ENCODE results near the gene HOXA3. TPM values are rescaled to one million over a fixed set of nuclear protein-coding genes. Genes with fewer than 3 reads are reported as not detected.

The HOXA3 gene
- total RNA-seq, 2 donors from 2014 or later, result 0.68 to 0.74 TPM

- ATAC-seq, result no peak
- intact Hi-C loops (cut with DNase I), result no loop called here
Observed at GRCh38 chr7:27171325-27171636, 18.9 kb upstream of the HOXA3 start.

GRCh38 chr7:27170426-27171324, 18.3 kb upstream of the HOXA3 start:
- DNase-seq, result no peak
- ATAC-seq, result no peak

More at GRCh38 chr7:27171325-27171636, 18.9 kb upstream of the HOXA3 start:
- peak; percentile 14 for DNase-seq

GRCh38 chr7:27169658-27170425, 17.5 kb upstream of the HOXA3 start:
- ATAC-seq, result no peak
- intact Hi-C loops (cut with DNase I), result loop anchor here (10.0 kb wide), 2 partner anchors 785 to 1305 kb away; no protein-coding TSS in a partner anchor
- DNase-seq, result peak; percentile 16

More at GRCh38 chr7:27170426-27171324, 18.3 kb upstream of the HOXA3 start:
- intact Hi-C loops (cut with DNase I), result no loop called here

GRCh38 chr7:27168265-27168947, 16.0 kb upstream of the HOXA3 start:
- DNase-seq (peak; percentile 10), ATAC-seq (no peak)
- intact Hi-C loops (cut with DNase I), result loop anchor here (10.0 kb wide), 2 partner anchors 784 to 1304 kb away; no protein-coding TSS in a partner anchor

GRCh38 chr7:27167916-27168264, 15.5 kb upstream of the HOXA3 start:
- ATAC-seq (no peak), DNase-seq (no peak)
- intact Hi-C loops (cut with DNase I), result loop anchor here (10.0 kb wide), 2 partner anchors 783 to 1303 kb away; no protein-coding TSS in a partner anchor

GRCh38 chr7:27166531-27167505, 14.4 kb upstream of the HOXA3 start:
- no peak for ATAC-seq
- DNase-seq, result peak; percentile 14
- intact Hi-C loops (cut with DNase I), result loop anchor here (10.0 kb wide), 2 partner anchors 782 to 1302 kb away; no protein-coding TSS in a partner anchor

- intact Hi-C loops (cut with DNase I), result loop anchor here (10.0 kb wide), 2 partner anchors 781 to 1301 kb away; no protein-coding TSS in a partner anchor
- ATAC-seq (no peak), DNase-seq (peak; percentile 15)
Observed at GRCh38 chr7:27165996-27166530, 13.7 kb upstream of the HOXA3 start.

GRCh38 chr7:27165089-27165995, 13.0 kb upstream of the HOXA3 start, which contains the start of gene HOXA9:
Gene HOXA9 (minus strand): TSS chr7:27165537. CDS start chr7:27165457, 80 bp downstream.
- peak; percentile 30 for DNase-seq
- no peak for ATAC-seq

GRCh38 chr7:27164367-27165088, 12.1 kb upstream of the HOXA3 start:
- intact Hi-C loops (cut with DNase I), result loop anchor here (5.0 to 10.0 kb wide), 3 partner anchors 780 to 1300 kb away; no protein-coding TSS in a partner anchor
- DNase-seq (peak; percentile 23), ATAC-seq (no peak)

More at GRCh38 chr7:27165089-27165995, 13.0 kb upstream of the HOXA3 start, which contains the start of gene HOXA9:
- intact Hi-C loops (cut with DNase I), result loop anchor here (10.0 kb wide), 2 partner anchors 781 to 1301 kb away; no protein-coding TSS in a partner anchor

- DNase-seq, result no peak
- ATAC-seq, result no peak
- intact Hi-C loops (cut with DNase I), result loop anchor here (5.0 to 10.0 kb wide), 3 partner anchors 779 to 1299 kb away; no protein-coding TSS in a partner anchor
Observed at GRCh38 chr7:27164045-27164366, 11.6 kb upstream of the HOXA3 start.

GRCh38 chr7:27163288-27164044, 11.1 kb upstream of the HOXA3 start:
- ATAC-seq, result no peak
- DNase-seq, result peak; percentile 11

GRCh38 chr7:27162561-27163287, 10.3 kb upstream of the HOXA3 start:
- DNase-seq, result no peak
- ATAC-seq, result no peak
- intact Hi-C loops (cut with DNase I), result loop anchor here (5.0 to 10.0 kb wide), 3 partner anchors 778 to 1298 kb away; no protein-coding TSS in a partner anchor

More at GRCh38 chr7:27163288-27164044, 11.1 kb upstream of the HOXA3 start:
- intact Hi-C loops (cut with DNase I), result loop anchor here (5.0 to 10.0 kb wide), 3 partner anchors 779 to 1299 kb away; no protein-coding TSS in a partner anchor

- intact Hi-C loops (cut with DNase I), result loop anchor here (2.0 to 10.0 kb wide), 5 partner anchors 307 to 1297 kb away; no protein-coding TSS in a partner anchor
- ATAC-seq, result no peak
- DNase-seq, result peak; percentile 15
Observed at GRCh38 chr7:27161721-27162560, 9.6 kb upstream of the HOXA3 start.

Measured in left cardiac atrium (tissue), 4 donors.